GM21390 (cell line): ENCODE data around the gene MDH1.

ENCODE experiments used
- ATAC-seq: cut with Tn5 transposase; IDR thresholded peaks from one replicate; pipeline ENCODE4 v1.9.1; 2021; ENCODE audit not compliant: unreplicated experiment

MDH1 gene

GRCh38 chr2:63628403-63628942, 39.7 kb downstream of the MDH1 start:
- ATAC-seq, result no peak

DNA sequence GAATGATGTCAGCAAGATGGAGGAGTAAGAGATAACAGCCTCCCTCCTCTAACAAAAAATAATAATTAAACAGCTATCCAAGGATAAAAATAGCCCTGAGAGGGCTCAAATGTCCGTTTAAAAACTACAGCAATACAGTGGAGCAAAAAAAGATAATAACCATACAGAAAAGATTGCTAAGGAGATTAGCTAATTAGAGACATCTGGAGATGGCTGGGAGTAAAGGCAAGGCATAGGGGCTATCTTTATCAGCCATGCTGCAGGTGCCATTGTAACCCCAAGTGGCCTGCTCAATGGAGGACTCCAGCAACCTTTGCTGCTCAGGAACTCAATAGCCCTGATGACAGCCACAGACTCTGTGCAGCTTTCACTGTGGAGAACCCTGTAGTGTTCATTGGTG, 42.7 kb downstream of the MDH1 start:
- no peak for ATAC-seq

DNA sequence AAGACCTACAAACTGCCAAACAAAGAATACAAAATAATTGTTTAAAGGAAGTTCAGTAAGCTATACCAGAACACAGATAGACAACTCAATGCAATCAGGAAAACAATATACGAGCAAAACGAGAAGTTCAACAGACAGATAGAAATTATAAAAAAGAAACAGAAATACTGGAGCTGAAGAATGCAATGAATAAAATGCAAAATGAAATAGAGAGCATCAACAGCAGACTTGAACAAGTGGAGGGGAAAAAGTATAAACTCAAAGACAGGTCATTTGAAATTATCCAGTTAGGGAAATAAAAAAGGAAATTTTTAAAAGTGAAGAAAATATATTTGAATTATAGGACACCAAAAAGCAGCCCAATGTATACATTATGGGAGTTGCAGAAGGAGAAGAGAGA, 43.6 kb downstream of the MDH1 start:
- no peak for ATAC-seq

DNA sequence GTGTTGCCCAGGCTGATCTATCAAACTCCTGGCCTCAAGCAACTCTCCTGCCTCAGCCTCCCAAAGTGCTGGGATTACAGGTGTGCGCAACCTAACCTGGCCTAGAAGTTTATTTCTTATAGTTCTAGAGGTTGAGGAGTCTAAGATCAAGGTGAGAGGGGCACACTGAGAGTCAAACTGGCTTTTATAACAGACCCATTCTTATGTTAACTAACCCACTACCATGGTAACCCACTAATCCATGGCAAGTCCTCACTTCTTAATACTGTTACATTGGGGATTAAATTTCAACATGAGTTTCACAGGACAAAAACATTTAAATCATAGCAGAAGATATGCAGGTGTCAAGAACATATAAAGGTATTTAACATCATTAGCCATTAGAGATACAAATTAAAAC, 50.6 kb downstream of the MDH1 start:
- ATAC-seq, result no peak

GRCh38 chr2:63642946-63643345, 54.2 kb downstream of the MDH1 start:
- no peak for ATAC-seq

GRCh38 chr2:63643486-63643885, 54.7 kb downstream of the MDH1 start:
- ATAC-seq, result no peak

DNA sequence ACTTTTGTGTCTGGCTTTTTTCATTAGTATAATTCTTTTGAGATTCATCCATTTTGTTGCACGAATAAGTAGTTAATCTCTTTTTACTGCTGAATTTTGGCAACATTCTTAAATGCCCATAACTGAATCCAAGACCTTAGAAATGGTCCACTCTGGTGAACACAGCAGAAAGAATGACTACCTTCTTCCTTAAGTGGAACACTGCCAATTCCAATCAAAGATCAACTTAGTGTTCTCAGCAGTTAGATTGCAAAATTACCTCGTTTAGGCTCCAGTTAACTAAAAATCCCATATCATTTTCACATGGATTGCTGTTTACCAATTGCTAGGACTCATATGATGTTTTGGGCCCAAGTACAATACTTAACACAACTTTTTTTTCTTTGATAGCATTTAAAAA, 59.9 kb downstream of the MDH1 start:
- no peak for ATAC-seq

DNA sequence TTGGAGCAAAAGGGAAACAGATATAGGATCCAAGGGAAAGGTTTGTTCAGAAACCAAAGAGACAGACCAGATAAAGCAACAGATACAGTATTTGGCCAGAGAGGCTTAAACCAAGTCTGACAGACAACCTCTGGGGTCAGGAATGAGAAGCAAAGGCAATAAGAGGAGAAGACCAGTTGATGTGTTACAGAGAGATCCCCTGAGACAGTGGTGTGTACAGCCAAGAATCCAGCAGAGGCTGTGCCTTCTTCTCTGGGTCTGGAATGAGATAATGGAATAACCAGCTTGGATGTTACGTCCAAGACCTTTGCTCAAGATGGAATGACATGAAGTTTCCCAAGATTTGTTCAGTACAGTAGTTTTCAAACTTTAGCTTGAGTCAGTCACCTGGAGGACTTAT, 61.1 kb downstream of the MDH1 start:
- ATAC-seq, result no peak

- no peak for ATAC-seq
These were observed 62.0 kb downstream of the MDH1 start for GRCh38 chr2:63650756-63651155.

DNA sequence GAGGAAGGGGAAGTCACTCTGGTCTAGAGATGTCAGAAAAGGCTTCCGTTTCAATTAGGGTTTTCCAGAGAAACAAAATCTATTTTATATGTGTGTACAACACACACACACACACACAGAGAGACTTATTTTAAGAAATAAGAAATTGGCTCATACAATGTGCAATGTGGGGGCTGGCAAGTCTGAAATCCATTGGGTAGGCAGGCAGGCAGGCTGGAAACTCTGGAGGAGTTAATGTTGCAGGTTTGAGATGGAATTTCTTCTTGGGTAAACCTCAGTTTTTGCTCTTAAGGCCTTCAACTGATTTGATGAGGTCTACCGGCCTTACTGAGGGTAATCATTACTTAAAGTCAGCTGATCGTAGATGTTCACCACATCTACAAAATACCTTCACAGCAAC, 62.6 kb downstream of the MDH1 start:
- no peak for ATAC-seq

DNA sequence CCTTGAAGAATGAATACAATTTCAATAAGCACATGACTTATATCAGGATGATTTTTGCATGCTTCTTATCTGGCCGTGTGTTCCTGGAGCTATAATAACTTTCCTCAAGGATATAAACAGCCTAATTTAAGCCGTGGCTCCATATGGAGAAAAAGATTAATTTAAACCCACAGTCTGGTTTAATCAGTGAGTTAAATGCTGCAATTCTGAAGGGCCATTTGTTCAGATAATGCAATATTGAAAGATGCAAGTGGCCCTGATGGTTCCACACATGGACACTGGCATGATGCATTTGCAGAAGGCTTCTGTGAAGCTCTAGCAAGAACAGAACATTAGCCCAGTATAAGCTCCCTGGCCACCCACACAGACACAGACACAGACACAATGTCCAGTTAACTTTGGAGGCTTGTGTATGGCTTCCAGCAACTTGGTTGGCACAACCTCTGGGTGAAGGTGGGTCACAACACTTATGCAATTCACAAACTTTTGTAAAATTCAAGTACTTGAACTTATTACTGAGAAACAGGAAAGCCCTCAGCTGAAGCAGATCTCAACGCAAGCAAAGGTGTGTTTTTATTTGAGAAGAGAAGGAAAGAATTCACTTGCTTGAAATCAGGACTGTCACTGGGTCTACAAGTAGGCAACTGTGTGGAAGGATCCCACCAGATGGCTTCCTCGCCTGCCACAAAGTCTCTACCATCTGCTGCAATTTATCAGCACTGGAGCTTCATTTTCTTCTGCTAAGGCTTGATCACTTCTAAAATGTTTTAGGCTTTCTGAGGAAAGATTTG, 63.3 kb downstream of the MDH1 start:
- no peak for ATAC-seq

- no peak for ATAC-seq
These were observed 63.9 kb downstream of the MDH1 start for GRCh38 chr2:63652652-63652985.

DNA sequence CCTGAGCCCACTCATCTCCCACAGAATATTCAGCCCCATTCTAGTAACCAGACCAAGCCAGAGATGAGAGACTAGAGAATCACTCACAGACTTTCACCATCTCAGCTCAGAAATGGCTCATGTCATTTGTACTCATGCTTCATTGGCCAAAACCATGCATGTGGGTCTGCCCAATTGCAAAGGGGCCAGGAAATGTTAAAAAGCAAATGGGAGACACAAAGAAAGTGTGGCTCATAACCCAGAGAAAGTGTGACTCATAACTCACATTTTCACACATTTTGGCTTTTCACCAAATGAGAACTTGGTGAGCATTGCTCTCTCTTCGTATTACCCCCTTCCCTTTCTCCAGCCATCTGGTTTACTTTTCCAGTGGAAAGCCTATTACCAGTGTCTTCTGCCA, 66.2 kb downstream of the MDH1 start:
- ATAC-seq, result peak; percentile 85
